NB4 (cell line): Measurements from ENCODE around the gene SLC29A3.
A peak's percentile ranks its signal among the peaks of the same experiment; 100 is the strongest.

ENCODE experiments used
- DNase-seq: peaks from one replicate; pipeline ENCODE4 v3.0.0; 2010; ENCODE audit warnings: low read depth
- H3K4me3 ChIP-seq: one replicate; pipeline ENCODE4 v1.5.1; 2011; ENCODE audit warnings: mild to moderate bottlenecking, low read depth, low read length, moderate library complexity
- MAX ChIP-seq: IDR thresholded peaks from 2 replicates; pipeline ENCODE4 v1.6.1; 2011; ENCODE audit warnings: low read depth, low read length
- MYC ChIP-seq: IDR thresholded peaks from 2 replicates; pipeline ENCODE4 v1.6.1; 2011; ENCODE audit warnings: low read depth, low read length
- POLR2A ChIP-seq: IDR thresholded peaks from 2 replicates; pipeline ENCODE4 v1.6.1; 2011; ENCODE audit warnings: mild to moderate bottlenecking; ENCODE audit not compliant: insufficient read length; ENCODE audit errors: extremely low read depth
- TF ChIP-seq, protein P1 (sequence below): IDR thresholded peaks from one replicate; pipeline ENCODE4 v1.5.1; 2012; ENCODE audit warnings: low read depth, low read length

The SLC29A3 gene

DNA sequence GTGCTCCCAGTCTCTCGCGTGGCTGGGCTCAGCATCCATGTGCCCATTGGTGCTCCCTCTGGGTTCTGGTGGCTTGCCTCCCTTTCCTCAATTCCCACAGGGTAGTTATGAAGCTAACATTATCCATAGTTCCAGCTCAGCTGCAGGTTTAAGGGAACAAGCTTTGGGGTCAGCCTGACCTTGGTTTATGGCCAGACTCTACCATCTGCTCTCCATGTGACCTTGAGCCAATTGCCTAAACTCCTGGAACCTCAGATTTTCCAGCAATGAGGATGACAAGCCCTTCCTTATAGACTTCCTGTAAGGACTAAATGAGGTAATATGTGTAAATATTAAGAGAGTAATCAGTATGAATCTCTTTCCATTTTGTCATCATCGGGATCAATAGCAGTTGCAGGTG, 10.1 kb upstream of the SLC29A3 start:
- no peak overlapping the region for H3K4me3 ChIP-seq
- no peak for DNase-seq
- TF ChIP-seq POLR2A (no peak), MAX (no peak), MYC (no peak)
- TF ChIP-seq, protein P1, sequence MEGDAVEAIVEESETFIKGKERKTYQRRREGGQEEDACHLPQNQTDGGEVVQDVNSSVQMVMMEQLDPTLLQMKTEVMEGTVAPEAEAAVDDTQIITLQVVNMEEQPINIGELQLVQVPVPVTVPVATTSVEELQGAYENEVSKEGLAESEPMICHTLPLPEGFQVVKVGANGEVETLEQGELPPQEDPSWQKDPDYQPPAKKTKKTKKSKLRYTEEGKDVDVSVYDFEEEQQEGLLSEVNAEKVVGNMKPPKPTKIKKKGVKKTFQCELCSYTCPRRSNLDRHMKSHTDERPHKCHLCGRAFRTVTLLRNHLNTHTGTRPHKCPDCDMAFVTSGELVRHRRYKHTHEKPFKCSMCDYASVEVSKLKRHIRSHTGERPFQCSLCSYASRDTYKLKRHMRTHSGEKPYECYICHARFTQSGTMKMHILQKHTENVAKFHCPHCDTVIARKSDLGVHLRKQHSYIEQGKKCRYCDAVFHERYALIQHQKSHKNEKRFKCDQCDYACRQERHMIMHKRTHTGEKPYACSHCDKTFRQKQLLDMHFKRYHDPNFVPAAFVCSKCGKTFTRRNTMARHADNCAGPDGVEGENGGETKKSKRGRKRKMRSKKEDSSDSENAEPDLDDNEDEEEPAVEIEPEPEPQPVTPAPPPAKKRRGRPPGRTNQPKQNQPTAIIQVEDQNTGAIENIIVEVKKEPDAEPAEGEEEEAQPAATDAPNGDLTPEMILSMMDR = no peak

GRCh38 chr10:71309919-71310318, 9.1 kb upstream of the SLC29A3 start:
- no peak for TF ChIP-seq MAX
- TF ChIP-seq POLR2A = no peak
- H3K4me3 ChIP-seq = no peak overlapping the region
- DNase-seq = no peak

DNA sequence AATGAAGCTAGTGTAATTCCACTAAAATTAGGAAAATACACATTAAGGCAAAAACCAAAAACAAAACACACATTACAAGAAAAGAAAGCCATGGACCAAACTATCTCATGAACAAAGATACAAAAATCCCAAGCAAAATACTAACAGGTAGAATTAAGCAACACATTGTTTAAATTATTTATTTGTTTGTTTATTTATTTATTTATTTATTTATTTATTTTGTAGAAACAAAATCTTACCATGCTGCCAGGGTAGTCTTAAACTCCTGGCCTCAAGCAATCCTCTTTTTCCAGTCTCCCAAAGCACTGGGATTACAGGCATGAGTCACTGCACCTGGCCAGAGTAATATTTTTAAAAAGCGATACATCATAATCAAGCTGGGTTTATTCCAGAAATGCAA, 6.8 kb upstream of the SLC29A3 start:
- DNase-seq = no peak
- TF ChIP-seq MYC (no peak), MAX (no peak), POLR2A (no peak)
- TF ChIP-seq, protein P1 = no peak
- no peak overlapping the region for H3K4me3 ChIP-seq

DNA sequence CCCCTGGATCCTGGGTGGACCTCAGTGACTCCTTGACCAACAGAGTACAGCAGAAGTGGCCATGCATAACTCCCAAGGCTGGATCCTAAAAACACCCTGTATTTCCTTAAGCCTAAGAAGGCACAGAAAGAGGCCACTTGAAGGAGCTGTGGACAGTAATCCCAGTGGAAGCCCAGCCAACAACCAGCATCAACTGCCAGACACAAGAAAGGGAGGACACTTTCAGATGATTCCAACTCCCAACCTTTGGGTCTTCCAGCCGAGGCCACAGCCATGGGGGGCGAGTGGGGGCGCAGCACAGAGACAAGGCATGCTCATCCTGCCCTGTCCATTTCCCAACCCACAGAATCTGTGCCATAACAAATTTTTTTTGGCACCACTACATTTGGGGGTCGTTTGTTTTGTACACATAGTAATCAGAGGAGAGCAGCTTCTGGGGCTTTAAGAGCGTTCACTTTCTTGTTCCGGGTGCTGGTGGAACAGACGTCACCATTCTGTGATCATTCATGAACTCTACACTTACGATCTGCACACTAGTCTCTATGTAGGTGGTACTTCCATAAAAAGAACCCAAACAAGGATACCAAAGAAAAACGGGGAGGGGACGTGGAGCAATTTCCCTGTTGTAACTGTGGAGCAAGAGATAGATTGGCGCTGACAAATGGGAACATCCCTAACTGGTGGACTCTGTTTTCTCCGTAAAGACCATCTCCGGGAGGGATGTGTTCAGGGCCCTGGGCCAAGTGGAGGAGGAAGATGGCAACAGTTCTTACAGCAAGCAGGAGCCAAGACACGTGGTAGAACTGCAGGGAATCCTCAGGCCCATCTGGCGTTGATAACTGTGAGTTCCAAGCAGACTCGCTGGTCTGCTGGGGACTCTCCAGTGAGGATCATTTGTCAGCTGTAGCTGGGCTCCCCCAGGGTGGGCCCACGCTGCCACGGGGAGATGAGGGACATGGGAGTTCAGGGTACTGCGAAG, 6.0 kb upstream of the SLC29A3 start:
- no peak for DNase-seq
- no peak overlapping the region for H3K4me3 ChIP-seq

GRCh38 chr10:71314028-71314693, 4.9 kb upstream of the SLC29A3 start:
- DNase-seq = peak; percentile 66
- TF ChIP-seq POLR2A = no peak
- peak; percentile 41 for TF ChIP-seq MAX
- TF ChIP-seq, protein P1 = peak; percentile 66
- H3K4me3 ChIP-seq = no peak overlapping the region

More for the DNA sequence above, 6.0 kb upstream of the SLC29A3 start:
- TF ChIP-seq, protein P1 = no peak
- TF ChIP-seq MAX (no peak), MYC (no peak), POLR2A (no peak)
